ENCODE data around the gene ASIC2.

ASIC2 gene

GRCh38 chr17:33205552-33205951 lies 87.5 kb downstream of the ASIC2 start:
- no peak for DNase-seq (ENCODE audit: low read depth in 2 of 2, low spot score in 1 of 2)

GRCh38 chr17:33204701-33205100 lies 88.4 kb downstream of the ASIC2 start:
- no peak for DNase-seq (ENCODE audit: low read depth in 2 of 2, low spot score in 1 of 2)

GRCh38 chr17:33204156-33204555 lies 88.9 kb downstream of the ASIC2 start:
- DNase-seq (ENCODE audit: low read depth in 2 of 2, low spot score in 1 of 2) = no peak

- no peak for DNase-seq (ENCODE audit: low read depth in 2 of 2, low spot score in 1 of 2)
These were observed 90.1 kb downstream of the ASIC2 start for GRCh38 chr17:33202796-33203495.

GRCh38 chr17:33202021-33202420 lies 91.1 kb downstream of the ASIC2 start:
- no peak for DNase-seq (ENCODE audit: low read depth in 2 of 2, low spot score in 1 of 2)

- DNase-seq (ENCODE audit: low read depth in 2 of 2, low spot score in 1 of 2) = no peak
These were observed 91.8 kb downstream of the ASIC2 start for GRCh38 chr17:33201283-33201682.

GRCh38 chr17:33200587-33200986 lies 92.5 kb downstream of the ASIC2 start:
- DNase-seq (ENCODE audit: low read depth in 2 of 2, low spot score in 1 of 2) = no peak

GRCh38 chr17:33199571-33200510 lies 93.3 kb downstream of the ASIC2 start:
- no peak for DNase-seq (ENCODE audit: low read depth in 2 of 2, low spot score in 1 of 2)

GRCh38 chr17:33198954-33199353 lies 94.1 kb downstream of the ASIC2 start:
- no peak for DNase-seq (ENCODE audit: low read depth in 2 of 2, low spot score in 1 of 2)

- DNase-seq (ENCODE audit: low read depth in 2 of 2, low spot score in 1 of 2) = no peak
These were observed 95.8 kb downstream of the ASIC2 start for GRCh38 chr17:33197342-33197741.

GRCh38 chr17:33196883-33197282 lies 96.2 kb downstream of the ASIC2 start:
- DNase-seq (ENCODE audit: low read depth in 2 of 2, low spot score in 1 of 2) = no peak

GRCh38 chr17:33192951-33193911 lies 99.9 kb downstream of the ASIC2 start:
- no peak for DNase-seq (ENCODE audit: low read depth in 2 of 2, low spot score in 1 of 2)

GRCh38 chr17:33183487-33184026 lies 109.5 kb downstream of the ASIC2 start:
- DNase-seq (ENCODE audit: low read depth in 2 of 2, low spot score in 1 of 2) = no peak

- no peak for DNase-seq (ENCODE audit: low read depth in 2 of 2, low spot score in 1 of 2)
These were observed 113.9 kb downstream of the ASIC2 start for GRCh38 chr17:33179151-33179550.

- no peak for DNase-seq (ENCODE audit: low read depth in 2 of 2, low spot score in 1 of 2)
These were observed 114.4 kb downstream of the ASIC2 start for GRCh38 chr17:33178681-33179080.

- no peak for DNase-seq (ENCODE audit: low read depth in 2 of 2, low spot score in 1 of 2)
These were observed 117.5 kb downstream of the ASIC2 start for GRCh38 chr17:33175562-33175961.

- DNase-seq (ENCODE audit: low read depth in 2 of 2, low spot score in 1 of 2) = no peak
These were observed 121.2 kb downstream of the ASIC2 start for GRCh38 chr17:33171931-33172330.

GRCh38 chr17:33169580-33170285 lies 123.4 kb downstream of the ASIC2 start:
- no peak for DNase-seq (ENCODE audit: low read depth in 2 of 2, low spot score in 1 of 2)

- no peak for DNase-seq (ENCODE audit: low read depth in 2 of 2, low spot score in 1 of 2)
These were observed 125.4 kb downstream of the ASIC2 start for GRCh38 chr17:33167736-33168135.

- no peak for DNase-seq (ENCODE audit: low read depth in 2 of 2, low spot score in 1 of 2)
These were observed 126.6 kb downstream of the ASIC2 start for GRCh38 chr17:33166472-33166871.
